K562 (cell line): ENCODE measurements around the gene SHROOM3. TPM values are rescaled to one million over a fixed set of nuclear protein-coding genes. Genes with fewer than 3 reads are reported as not detected.

Source experiments
- ATAC-seq: fragments of 200-7000 bp; cut with Tn5 transposase; 3 replicates; pipeline ENCODE4 v1.9.1; 2020; ENCODE audit warnings: moderate library complexity
- BruUV-seq: library from RNA; stranded (reverse); fragments of 400-500 nt; replicated peaks from 2 replicates; lab custom pipeline; 2021; lab: Mats Ljungman, UMichigan
- CTCF ChIA-PET: fragments of 300-600 bp; formaldehyde crosslinking; extraction: SDS; loops from one replicate; lab custom pipeline; 2021; ENCODE audit warnings: low intra/inter-chr PET ratio; lab: Yijun Ruan, JAX
- POLR2A ChIA-PET: fragments of 300-600, 350-650 bp; sonication (Branson Sonifier 250); formaldehyde crosslinking; extraction: SDS; loops from one replicate; lab custom pipeline; 2021; ENCODE audit warnings: antibody characterized with exemption, inconsistent platforms; lab: Yijun Ruan, JAX
- DNase-seq, 4 experiments: peaks; one replicate each; pipeline versions ENCODE4 v3.0.0 to v3.0.0-alpha.2; 2011 to 2018; ENCODE audit warnings: low spot score in 3 of 4, mixed read lengths in 3 of 4; ENCODE audit errors: extremely low read depth in 1 of 4
- FAIRE-seq: peaks from 2 replicates; lab custom pipeline; 2011; peaks lifted over from hg19 to GRCh38; lab: Jason Lieb, UNC
- H2AFZ ChIP-seq: 2 replicates; pipeline ENCODE4 v1.6.0; 2011; ENCODE audit warnings: low read depth, low read length, control low read depth, inconsistent platforms
- H3K27ac ChIP-seq: fragments of 200-600 bp; 3 replicates; pipeline ENCODE4 v1.8.0; 2011; ENCODE audit warnings: low read depth, mild to moderate bottlenecking, control low read depth, inconsistent platforms, low read length, moderate library complexity, mixed read lengths; ENCODE audit errors: extremely low read depth
- H3K27me3 ChIP-seq, 2 experiments: fragments of 300-600 bp in 1 of 2; 2 replicates in 1 of 2; 3 replicates in 1 of 2; pipeline versions ENCODE4 v1.6.0 to v1.8.0; 2011; ENCODE audit warnings: inconsistent platforms in 2 of 2, low read length in 2 of 2, mild to moderate bottlenecking in 1 of 2, mixed read lengths in 1 of 2, moderate library complexity in 1 of 2; ENCODE audit not compliant: control insufficient read depth in 2 of 2, insufficient read depth in 2 of 2
- H3K36me3 ChIP-seq: fragments of 300-600 bp; 3 replicates; pipeline ENCODE4 v1.8.0; 2011; ENCODE audit warnings: mild to moderate bottlenecking, low read length, inconsistent platforms; ENCODE audit not compliant: control insufficient read depth, insufficient read depth
- H3K4me1 ChIP-seq, 2 experiments: fragments of 200-600 bp in 1 of 2; replicated peaks in 1 of 2; 2 replicates in 1 of 2; 3 replicates in 1 of 2; pipeline versions ENCODE4 v1.5.1 to v1.8.0; 2011; ENCODE audit warnings: inconsistent platforms in 2 of 2, low read length in 2 of 2, mild to moderate bottlenecking in 1 of 2, mixed read lengths in 1 of 2, moderate library complexity in 1 of 2; ENCODE audit not compliant: control insufficient read depth in 2 of 2, insufficient read depth in 2 of 2
- H3K4me2 ChIP-seq: 2 replicates; pipeline ENCODE4 v1.6.1; 2011; ENCODE audit warnings: low read length, control low read depth, inconsistent platforms, mixed read lengths; ENCODE audit not compliant: insufficient read depth
- H3K4me3 ChIP-seq: fragments of 200-600 bp; sonication (generic), shearing (Covaris generic); 2 replicates; pipeline ENCODE4 v1.5.1; 2016; ENCODE audit warnings: control low read depth, inconsistent platforms
- H3K79me2 ChIP-seq: fragments of 200-600 bp; 3 replicates; pipeline ENCODE4 v1.8.0; 2011; ENCODE audit warnings: low read length, inconsistent platforms; ENCODE audit not compliant: control insufficient read depth, insufficient read depth
- H3K9ac ChIP-seq, 2 experiments: 2 replicates each; pipeline versions ENCODE4 v1.6.0 to v1.6.1; 2011; ENCODE audit warnings: low read depth in 2 of 2, low read length in 2 of 2, control low read depth in 1 of 2, inconsistent platforms in 1 of 2, mild to moderate bottlenecking in 1 of 2, mixed read lengths in 1 of 2; ENCODE audit not compliant: insufficient read depth in 1 of 2
- H3K9me1 ChIP-seq: one replicate; pipeline ENCODE4 v1.6.0; 2011; ENCODE audit warnings: inconsistent platforms, mild to moderate bottlenecking, low read length, moderate library complexity; ENCODE audit not compliant: control insufficient read depth, insufficient read depth
- H3K9me3 ChIP-seq: replicated peaks from 2 replicates; pipeline ENCODE4 v1.5.1; 2011; ENCODE audit warnings: low read depth, low read length, inconsistent platforms; ENCODE audit not compliant: control insufficient read depth, insufficient read depth
- H4K20me1 ChIP-seq: replicated peaks from 2 replicates; pipeline ENCODE4 v1.6.1; 2011; ENCODE audit warnings: low read length, inconsistent platforms, mixed read lengths; ENCODE audit not compliant: control insufficient read depth, insufficient read depth
- E2F5 ChIP-seq: sonication (generic); formaldehyde crosslinking; IDR thresholded peaks from 2 replicates; pipeline ENCODE4 v1.8.0; 2022; ENCODE audit warnings: mild to moderate bottlenecking, missing genetic modification reagents
- EHMT2 ChIP-seq: fragments of 450-650 bp; IDR thresholded peaks from 2 replicates; pipeline ENCODE4 v1.6.1; 2018; ENCODE audit warnings: antibody characterized with exemption
- HDAC6 ChIP-seq: IDR thresholded peaks from 2 replicates; pipeline ENCODE4 v1.6.1; 2012; ENCODE audit warnings: low read depth, mild to moderate bottlenecking, control low read depth, inconsistent platforms, low read length, moderate library complexity
- ILK ChIP-seq: fragments of 450-650 bp; IDR thresholded peaks from 2 replicates; pipeline ENCODE4 v1.6.1; 2016; ENCODE audit warnings: missing genetic modification characterization, low read depth, mild to moderate bottlenecking, missing compliant biosample characterization, moderate library complexity, borderline replicate concordance
- SNRNP70 ChIP-seq: fragments of 200-400 bp; formaldehyde crosslinking; optimal IDR thresholded peaks from 2 replicates; pipeline ENCODE3; 2017; ENCODE audit warnings: low read depth, low read length
- ZFP36 ChIP-seq: fragments of 150-350 bp; IDR thresholded peaks from 2 replicates; pipeline ENCODE4 v1.6.1; 2018; ENCODE audit warnings: low read length, low read depth; ENCODE audit not compliant: partially characterized antibody
- WGBS: fragments of 100-300 bp; shearing (Covaris generic); methylation state at CpG from one replicate; pipeline ENCODE4 v1.1.6; 2016; ENCODE audit warnings: low coverage, mixed read lengths; ENCODE audit not compliant: insufficient coverage; ENCODE audit errors: missing lambda C conversion rate; 5-methylcytosine and 5-hydroxymethylcytosine counted together
- in situ Hi-C: fragments of 300-500 bp; cut with MboI; formaldehyde crosslinking; loops from 4 replicates; pipeline ENCODE4 v1.15.0; 2018; ENCODE audit warnings: inconsistent platforms, mixed read lengths
- intact Hi-C: fragments of 100-400 bp; cut with micrococcal nuclease; formaldehyde crosslinking; loops from 2 replicates; pipeline ENCODE4 v1.14.2; 2022
- polyA plus RNA-seq, 8 experiments: library from polyadenylated mRNA; depleted of rRNA in 4 of 8; stranded (reverse) in 5 of 8; unstranded in 3 of 8; fragments of >200 nt; fragmentation: Nextera tagmentation in 2 of 8; fragmentation: Illumina TruSeq in 1 of 8; extraction: Ambion mirVana in 2 of 8; extraction: Trizol in 1 of 8; gene quantifications; 2 replicates each; pipeline versions ENCODE4 v1.2.1 to v1.2.3, GENCODE V29; 2011 to 2014; ENCODE audit warnings: inconsistent platforms in 1 of 8, missing spikeins in 1 of 8
- total RNA-seq, 7 experiments: library from RNA; depleted of rRNA in 6 of 7; stranded (reverse); fragments of >200 nt in 6 of 7; fragmentation: Illumina TruSeq in 2 of 7; extraction: Trizol in 2 of 7; gene quantifications; 2 replicates each; pipeline versions ENCODE4 v1.2.1 to v1.2.3, GENCODE V29; 2011 to 2021; ENCODE audit warnings: low replicate concordance in 1 of 7

SHROOM3 gene
- total and polyA plus RNA-seq, 9 of the 15 experiments (the other 6 are each of a cell fraction or from before 2014, with no cell fraction given) = 0.01 to 0.07 TPM; not detected in 7

GRCh38 chr4:76499461-76499860 is 64.4 kb downstream of the SHROOM3 start:
- 0% methylated on average over 4 of the region's 4 CpGs for WGBS
- H2AFZ ChIP-seq = no peak overlapping the region
- H3K27me3 ChIP-seq = peaks cover 2 to 21% of the 10 kb centered on the region in 2 experiments; a peak in 4 of 5 replicates
- no peak for TF ChIP-seq HDAC6
- TF ChIP-seq E2F5 (CRISPR knock-in tag) = no peak
- TF ChIP-seq ZFP36 = no peak
- TF ChIP-seq, all 486 proteins: peak for 0
- no peak overlapping the region for H3K27ac ChIP-seq
- no peak for DNase-seq
- H3K4me3 ChIP-seq = no peak overlapping the region
- no peaks in the 10 kb centered on the region for H4K20me1 ChIP-seq
- no peaks in the 10 kb centered on the region for H3K9me3 ChIP-seq
- FAIRE-seq = no peak
- in situ Hi-C loops (no loop called here), intact Hi-C loops (loop anchor here (5.0 kb wide), 1 partner anchor 502 kb away; no protein-coding TSS in a partner anchor)
- H3K9ac ChIP-seq = no peak overlapping the region
- no peak for ATAC-seq
- no peaks in the 10 kb centered on the region for H3K9me1 ChIP-seq
- no peaks in the 10 kb centered on the region for H3K4me1 ChIP-seq
- POLR2A ChIA-PET = no interaction called here
- H3K36me3 ChIP-seq = no peaks in the 10 kb centered on the region
- no peak overlapping the region for H3K4me2 ChIP-seq
- CTCF ChIA-PET = no interaction called here
- no TSS peak for BruUV-seq
- no peaks in the 10 kb centered on the region for H3K79me2 ChIP-seq

- Histone ChIP-seq H3K9me1 (no peaks in the 10 kb centered on the region), H3K27me3 (peaks cover 2 to 17% of the 10 kb centered on the region in 2 experiments; a peak in 3 of 5 replicates), H3K9me3 (no peaks in the 10 kb centered on the region), H3K27ac (no peak overlapping the region), H3K4me3 (no peak overlapping the region), H3K9ac (no peak overlapping the region), H2AFZ (no peak overlapping the region), H3K4me1 (no peaks in the 10 kb centered on the region), H3K4me2 (no peak overlapping the region), H3K36me3 (no peaks in the 10 kb centered on the region), H3K79me2 (no peaks in the 10 kb centered on the region), H4K20me1 (no peaks in the 10 kb centered on the region)
- 0% methylated on average over 1 of the region's 1 CpG for WGBS
- DNase-seq (no peak), FAIRE-seq (no peak), ATAC-seq (no peak)
- ChIA-PET CTCF (interaction anchor here (1.1 to 1.2 kb wide), 2 partner anchors 70 to 73 kb away, joined by 3 to 4 read pairs; no protein-coding TSS in a partner anchor), POLR2A (interaction anchor here (1.2 kb wide), 1 partner anchor 68 kb away, joined by 3 read pairs; the partner anchor contains the start of gene SHROOM3)
- intact Hi-C loops = no loop called here
- no TSS peak for BruUV-seq
- in situ Hi-C loops = no loop called here
- TF ChIP-seq SNRNP70 (no peak), ILK (tag) (no peak), EHMT2 (no peak)
Measured at GRCh38 chr4:76502886-76503285, 67.9 kb downstream of the SHROOM3 start.
